Measurements from ENCODE around the gene ATP10A. TPM values are rescaled to one million over a fixed set of nuclear protein-coding genes. Genes with fewer than 3 reads are reported as not detected.

Gene ATP10A
- total and polyA plus RNA-seq, 2 of the 8 experiments (the other 6 are each of a cell fraction or from before 2014, with no cell fraction given): 2.0 to 2.8 TPM

- TF ChIP-seq CHD7 (IDR thresholded peaks at IDR 0.05; ENCODE audit: insufficient replicate concordance, low read length): no peak
Measured at GRCh38 chr15:25663515-25663914, 199.6 kb downstream of the ATP10A start (continued).

Data from H1 (cell line).